Lower leg skin (tissue), 3 donors: ENCODE data around the gene CATSPER1.

Experiments used
- POLR2A ChIP-seq, 2 donors: fragments of 450-650 bp; IDR thresholded peaks; one replicate each; pipeline ENCODE4 v1.6.1; 2016 to 2017; ENCODE audit warnings: antibody characterized with exemption in 2 of 2, mild to moderate bottlenecking in 1 of 2, moderate library complexity in 1 of 2
- TF ChIP-seq, protein P1 (sequence below), 3 donors: fragments of 450-650 bp; IDR thresholded peaks; one replicate each; pipeline ENCODE4 v1.5.1; 2016; ENCODE audit warnings: antibody characterized with exemption in 3 of 3, mild to moderate bottlenecking in 3 of 3, moderate library complexity in 2 of 3

DNA sequence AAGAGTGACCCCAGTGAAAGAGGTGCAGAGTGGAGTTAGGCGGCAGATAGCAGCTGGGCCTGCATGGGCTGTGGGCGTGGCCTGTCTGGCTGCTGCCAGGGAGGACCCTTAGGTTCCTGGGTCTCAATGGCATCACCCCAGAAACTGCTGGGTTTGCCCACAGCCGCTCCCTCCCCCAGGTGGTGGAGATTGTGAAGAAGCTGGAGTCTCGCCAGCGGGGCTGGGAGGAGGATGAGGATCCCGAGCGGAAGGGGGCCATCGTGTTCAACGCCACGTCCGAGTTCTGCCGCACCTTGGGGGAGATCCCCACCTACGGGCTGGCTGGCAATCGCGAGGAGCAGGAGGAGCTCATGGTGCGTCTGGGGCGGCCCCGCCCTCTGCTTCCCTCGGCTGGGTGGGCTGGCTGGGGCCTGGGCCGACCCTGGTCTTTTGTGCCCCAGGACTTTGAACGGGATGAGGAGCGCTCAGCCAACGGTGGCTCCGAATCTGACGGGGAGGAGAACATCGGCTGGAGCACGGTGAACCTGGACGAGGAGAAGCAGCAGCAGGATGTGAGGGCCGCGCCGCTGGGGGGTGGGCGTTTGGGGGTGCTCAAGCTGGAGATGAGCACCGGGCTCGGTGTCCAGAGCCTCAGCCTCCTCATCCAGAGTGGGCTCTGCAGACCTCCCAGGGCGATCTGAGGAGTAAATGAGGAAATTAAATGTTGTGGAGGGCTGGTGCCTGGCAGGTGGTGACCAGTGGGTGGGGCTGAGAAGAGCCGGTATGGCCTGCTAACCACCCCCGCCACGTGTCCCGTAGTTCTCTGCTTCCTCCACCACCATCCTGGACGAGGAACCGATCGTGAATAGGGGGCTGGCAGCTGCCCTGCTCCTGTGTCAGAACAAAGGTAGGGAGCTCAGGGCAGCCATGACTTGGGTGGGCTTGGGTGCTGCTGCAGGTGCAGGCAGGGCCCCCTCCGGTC is 49.8 kb downstream of the CATSPER1 start:
- TF ChIP-seq, protein P1, sequence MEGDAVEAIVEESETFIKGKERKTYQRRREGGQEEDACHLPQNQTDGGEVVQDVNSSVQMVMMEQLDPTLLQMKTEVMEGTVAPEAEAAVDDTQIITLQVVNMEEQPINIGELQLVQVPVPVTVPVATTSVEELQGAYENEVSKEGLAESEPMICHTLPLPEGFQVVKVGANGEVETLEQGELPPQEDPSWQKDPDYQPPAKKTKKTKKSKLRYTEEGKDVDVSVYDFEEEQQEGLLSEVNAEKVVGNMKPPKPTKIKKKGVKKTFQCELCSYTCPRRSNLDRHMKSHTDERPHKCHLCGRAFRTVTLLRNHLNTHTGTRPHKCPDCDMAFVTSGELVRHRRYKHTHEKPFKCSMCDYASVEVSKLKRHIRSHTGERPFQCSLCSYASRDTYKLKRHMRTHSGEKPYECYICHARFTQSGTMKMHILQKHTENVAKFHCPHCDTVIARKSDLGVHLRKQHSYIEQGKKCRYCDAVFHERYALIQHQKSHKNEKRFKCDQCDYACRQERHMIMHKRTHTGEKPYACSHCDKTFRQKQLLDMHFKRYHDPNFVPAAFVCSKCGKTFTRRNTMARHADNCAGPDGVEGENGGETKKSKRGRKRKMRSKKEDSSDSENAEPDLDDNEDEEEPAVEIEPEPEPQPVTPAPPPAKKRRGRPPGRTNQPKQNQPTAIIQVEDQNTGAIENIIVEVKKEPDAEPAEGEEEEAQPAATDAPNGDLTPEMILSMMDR (IDR thresholded peaks at IDR 0.05) = no peak
- TF ChIP-seq POLR2A (IDR thresholded peaks at IDR 0.05) = no peak
